OCI-LY7 (cell line): ENCODE data around the gene MTG2. TPM values are rescaled to one million over a fixed set of nuclear protein-coding genes. Genes with fewer than 3 reads are reported as not detected.

Experiments used
- BruUV-seq: library from RNA; stranded (reverse); fragments of 400-500 nt; replicated peaks from 2 replicates; lab custom pipeline; 2021; lab: Mats Ljungman, UMichigan
- CTCF ChIA-PET: fragments of 300-600 bp; sonication (Branson Sonifier 250); formaldehyde crosslinking; loops from one replicate; lab custom pipeline; 2022; ENCODE audit warnings: antibody characterized with exemption; ENCODE audit not compliant: unreplicated experiment; lab: Charles Lee
- POLR2A ChIA-PET: fragments of 300-600 bp; sonication (Branson Sonifier 250); formaldehyde crosslinking; loops from one replicate; lab custom pipeline; 2022; ENCODE audit warnings: antibody characterized with exemption; lab: Charles Lee
- DNase-seq: peaks from one replicate; pipeline ENCODE4 v3.0.0-alpha.2; 2015; ENCODE audit warnings: low spot score
- H2AFZ ChIP-seq: fragments of 200-600 bp; sonication (generic), shearing (Covaris generic); 2 replicates; pipeline ENCODE4 v1.6.1; 2014; ENCODE audit warnings: mild to moderate bottlenecking, antibody characterized with exemption, low read length, moderate library complexity
- H3K27ac ChIP-seq: fragments of 200-600 bp; sonication (generic); 2 replicates; pipeline ENCODE4 v1.5.1; 2014; ENCODE audit warnings: mixed run types, low read depth, mild to moderate bottlenecking, moderate library complexity, low read length, inconsistent platforms; ENCODE audit not compliant: poor library complexity, severe bottlenecking
- H3K36me3 ChIP-seq: fragments of 200-600 bp; sonication (generic); 2 replicates; pipeline ENCODE4 v1.6.1; 2014; ENCODE audit warnings: mild to moderate bottlenecking, antibody characterized with exemption, low read length, moderate library complexity, mixed read lengths; ENCODE audit not compliant: insufficient read depth
- H3K4me1 ChIP-seq: fragments of 200-600 bp; sonication (generic); 2 replicates; pipeline ENCODE4 v1.5.1; 2014; ENCODE audit warnings: mild to moderate bottlenecking, low read length; ENCODE audit not compliant: insufficient read depth, poor library complexity, severe bottlenecking
- H3K4me2 ChIP-seq: fragments of 200-600 bp; sonication (generic); 2 replicates; pipeline ENCODE4 v1.6.1; 2014; ENCODE audit warnings: mild to moderate bottlenecking, low read length
- H3K4me3 ChIP-seq: fragments of 200-600 bp; sonication (generic); 2 replicates; pipeline ENCODE4 v1.5.1; 2014; ENCODE audit warnings: mild to moderate bottlenecking, low read depth, low read length; ENCODE audit not compliant: poor library complexity, severe bottlenecking
- H3K79me2 ChIP-seq: fragments of 200-600 bp; sonication (generic); 2 replicates; pipeline ENCODE4 v1.6.1; 2016; ENCODE audit warnings: low read depth, mild to moderate bottlenecking, low read length, moderate library complexity, mixed read lengths; ENCODE audit not compliant: insufficient read depth
- H3K9me2 ChIP-seq: fragments of 200-600 bp; sonication (generic); 2 replicates; pipeline ENCODE4 v1.6.1; 2016; ENCODE audit warnings: mild to moderate bottlenecking, low read length, mixed read lengths; ENCODE audit not compliant: insufficient read depth
- H3K9me3 ChIP-seq: fragments of 200-600 bp; sonication (generic); 2 replicates; pipeline ENCODE4 v1.6.1; 2014; ENCODE audit warnings: mild to moderate bottlenecking, mixed run types, low read length, mixed read lengths
- H4K20me1 ChIP-seq: fragments of 200-600 bp; sonication (generic); 2 replicates; pipeline ENCODE4 v1.6.1; 2014; ENCODE audit warnings: mild to moderate bottlenecking, antibody characterized with exemption, low read length, moderate library complexity, mixed read lengths; ENCODE audit not compliant: insufficient read depth
- EZH2phosphoT487 ChIP-seq: fragments of 200-600 bp; sonication (generic); IDR thresholded peaks from 2 replicates; pipeline ENCODE4 v1.6.1; 2018; ENCODE audit warnings: low read depth, borderline replicate concordance, mild to moderate bottlenecking, mixed run types, antibody characterized with exemption, low read length, moderate library complexity, mixed read lengths
- intact Hi-C: fragments of 100-400 bp; cut with micrococcal nuclease; formaldehyde crosslinking; loops from one replicate; pipeline ENCODE4 v1.10.0; 2022; ENCODE audit not compliant: unreplicated experiment
- total RNA-seq, 2 experiments: library from RNA; depleted of rRNA in 1 of 2; stranded (reverse); fragments of >200 nt in 1 of 2; shearing (Covaris generic) in 1 of 2; gene quantifications; 2 replicates each; pipeline ENCODE4 v1.2.3, GENCODE V29; 2014 to 2022
- TF ChIP-seq, protein P1 (sequence below): fragments of 200-600 bp; sonication (generic); conservative IDR thresholded peaks from 2 replicates; pipeline ENCODE4 v1.5.1; 2014; ENCODE audit warnings: mild to moderate bottlenecking, antibody characterized with exemption, low read length, moderate library complexity, mixed read lengths

The MTG2 gene
- total RNA-seq, 2 experiments from 2014 or later: 24.1 to 37.5 TPM

DNA sequence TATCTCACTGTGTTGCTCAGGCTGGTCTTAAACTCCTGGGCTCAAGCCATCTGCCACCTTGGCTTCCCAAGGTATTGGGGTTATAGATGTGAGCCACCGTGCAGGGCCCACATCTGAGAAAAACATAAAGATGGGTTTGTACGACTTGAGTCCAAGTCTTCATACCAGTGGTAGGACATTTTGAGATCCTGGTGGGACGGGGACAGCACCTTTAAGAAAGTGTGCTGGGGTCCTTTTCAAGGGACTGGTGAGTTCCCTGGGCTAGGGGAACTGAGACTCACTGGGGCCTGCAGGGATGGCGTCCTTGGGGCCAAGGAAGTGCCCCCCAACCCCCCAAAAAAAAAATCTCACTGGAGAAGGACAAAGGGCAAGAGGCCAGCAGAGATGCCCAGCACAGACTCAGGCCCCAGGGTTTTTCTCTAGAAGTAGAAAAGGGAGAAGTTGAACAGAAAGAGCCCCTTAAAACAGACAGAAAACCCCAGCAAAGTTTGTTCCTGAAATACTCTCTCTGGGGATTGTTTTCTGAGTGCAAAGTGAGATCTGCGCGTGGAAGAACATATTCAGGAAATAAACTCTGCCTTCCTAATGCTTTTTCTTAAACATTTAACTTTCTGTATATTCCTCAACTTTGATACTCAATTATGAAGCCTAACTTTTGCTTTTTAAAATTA lies 66.2 kb downstream of the MTG2 start:
- H3K79me2 ChIP-seq: no peaks in the 10 kb centered on the region
- no peaks in the 10 kb centered on the region for H3K9me2 ChIP-seq
- no peak overlapping the region for H3K4me2 ChIP-seq
- no peak overlapping the region for H3K4me3 ChIP-seq
- ChIA-PET POLR2A (no interaction called here), CTCF (no interaction called here)
- no peak for DNase-seq
- BruUV-seq: no TSS peak
- H3K36me3 ChIP-seq: no peaks in the 10 kb centered on the region
- H4K20me1 ChIP-seq: no peaks in the 10 kb centered on the region
- H3K9me3 ChIP-seq: no peaks in the 10 kb centered on the region
- H2AFZ ChIP-seq: no peak overlapping the region
- TF ChIP-seq, protein P1, sequence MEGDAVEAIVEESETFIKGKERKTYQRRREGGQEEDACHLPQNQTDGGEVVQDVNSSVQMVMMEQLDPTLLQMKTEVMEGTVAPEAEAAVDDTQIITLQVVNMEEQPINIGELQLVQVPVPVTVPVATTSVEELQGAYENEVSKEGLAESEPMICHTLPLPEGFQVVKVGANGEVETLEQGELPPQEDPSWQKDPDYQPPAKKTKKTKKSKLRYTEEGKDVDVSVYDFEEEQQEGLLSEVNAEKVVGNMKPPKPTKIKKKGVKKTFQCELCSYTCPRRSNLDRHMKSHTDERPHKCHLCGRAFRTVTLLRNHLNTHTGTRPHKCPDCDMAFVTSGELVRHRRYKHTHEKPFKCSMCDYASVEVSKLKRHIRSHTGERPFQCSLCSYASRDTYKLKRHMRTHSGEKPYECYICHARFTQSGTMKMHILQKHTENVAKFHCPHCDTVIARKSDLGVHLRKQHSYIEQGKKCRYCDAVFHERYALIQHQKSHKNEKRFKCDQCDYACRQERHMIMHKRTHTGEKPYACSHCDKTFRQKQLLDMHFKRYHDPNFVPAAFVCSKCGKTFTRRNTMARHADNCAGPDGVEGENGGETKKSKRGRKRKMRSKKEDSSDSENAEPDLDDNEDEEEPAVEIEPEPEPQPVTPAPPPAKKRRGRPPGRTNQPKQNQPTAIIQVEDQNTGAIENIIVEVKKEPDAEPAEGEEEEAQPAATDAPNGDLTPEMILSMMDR: no peak
- no peak for TF ChIP-seq EZH2phosphoT487
- H3K4me1 ChIP-seq: no peaks in the 10 kb centered on the region
- H3K27ac ChIP-seq: no peak overlapping the region
- intact Hi-C loops: no loop called here

DNA sequence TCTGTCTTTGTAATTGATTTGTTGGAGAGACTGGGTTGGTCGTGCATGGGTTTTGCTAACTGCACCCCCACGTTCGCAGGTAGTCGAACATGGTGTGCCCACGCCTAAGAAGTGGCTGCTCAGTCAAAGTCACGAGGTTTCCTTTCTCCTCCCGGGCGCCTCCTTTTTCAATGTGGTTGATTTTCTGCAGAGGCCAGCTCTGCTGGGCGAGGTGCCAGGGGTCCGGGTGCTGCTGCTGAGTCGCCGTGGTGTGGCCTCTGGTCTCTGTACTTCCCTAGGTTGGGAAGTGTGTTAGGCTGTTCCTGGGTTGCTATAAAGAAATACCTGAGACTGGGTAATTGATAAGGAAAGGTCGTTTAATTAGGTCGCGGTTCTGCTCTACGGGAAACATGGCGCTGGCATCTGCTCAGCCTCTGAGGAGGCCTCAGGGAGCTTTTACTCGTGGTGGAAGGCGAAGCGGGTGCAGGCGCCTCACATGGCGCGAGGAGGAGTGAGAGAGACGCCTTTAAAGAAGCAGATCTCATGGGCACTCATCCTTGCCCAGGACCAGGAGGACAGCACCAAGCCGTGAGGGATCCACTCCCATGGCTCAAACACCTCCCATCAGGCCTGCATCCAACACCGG lies 69.6 kb downstream of the MTG2 start:
- Histone ChIP-seq H3K9me2 (no peaks in the 10 kb centered on the region), H3K36me3 (peaks cover 7% of the 10 kb centered on the region; the same call in 1 of the 2 replicates), H2AFZ (no peak overlapping the region), H3K4me3 (no peak overlapping the region), H3K4me1 (no peaks in the 10 kb centered on the region), H4K20me1 (no peaks in the 10 kb centered on the region; the same call in 1 of the 2 replicates), H3K9me3 (no peaks in the 10 kb centered on the region), H3K27ac (no peak overlapping the region), H3K4me2 (no peak overlapping the region), H3K79me2 (no peaks in the 10 kb centered on the region)
- BruUV-seq: no TSS peak
- POLR2A ChIA-PET: no interaction called here
- CTCF ChIA-PET: no interaction called here
- TF ChIP-seq, protein P1: no peak
- no peak for TF ChIP-seq EZH2phosphoT487
- intact Hi-C loops: no loop called here
- DNase-seq: no peak

Other genes starting within 250 kb of the MTG2 start
- 6.7 and 11.2 TPM in 2 replicates for gene TAF4, start 117.1 kb upstream of the MTG2 start, total RNA-seq (2014; rRNA removed; shearing (Covaris generic))
- 28.4 and 38.9 TPM in 2 replicates for gene TAF4, start 117.1 kb upstream of the MTG2 start, total RNA-seq (2022)
- gene LSM14B, start 60.6 kb upstream of the MTG2 start, total RNA-seq (2014; rRNA removed; shearing (Covaris generic)): 44.7 and 54.2 TPM in 2 replicates
- 53.7 and 54.4 TPM in 2 replicates for gene LSM14B, start 60.6 kb upstream of the MTG2 start, total RNA-seq (2022)
- 247 and 362 TPM in 2 replicates for gene PSMA7, start 39.6 kb upstream of the MTG2 start, total RNA-seq (2014; rRNA removed; shearing (Covaris generic))
- 223 and 266 TPM in 2 replicates for gene PSMA7, start 39.6 kb upstream of the MTG2 start, total RNA-seq (2022)
- gene SS18L1, start 39.3 kb upstream of the MTG2 start, total RNA-seq (2014; rRNA removed; shearing (Covaris generic)): 13.0 and 17.0 TPM in 2 replicates
- gene SS18L1, start 39.3 kb upstream of the MTG2 start, total RNA-seq (2022): 16.8 and 17.7 TPM in 2 replicates
- not detected in 2 replicates for gene HRH3, start 37.2 kb downstream of the MTG2 start, total RNA-seq (2014; rRNA removed; shearing (Covaris generic))
- gene HRH3, start 37.2 kb downstream of the MTG2 start, total RNA-seq (2022): not detected in 2 replicates
- 17.2 and 20.7 TPM in 2 replicates for gene OSBPL2, start 55.5 kb downstream of the MTG2 start, total RNA-seq (2014; rRNA removed; shearing (Covaris generic))
- gene OSBPL2, start 55.5 kb downstream of the MTG2 start, total RNA-seq (2022): 40.0 and 44.8 TPM in 2 replicates
- gene ADRM1, start 120.0 kb downstream of the MTG2 start, total RNA-seq (2014; rRNA removed; shearing (Covaris generic)): 123 and 128 TPM in 2 replicates
- 70.7 and 87.0 TPM in 2 replicates for gene ADRM1, start 120.0 kb downstream of the MTG2 start, total RNA-seq (2022)
- 53.3 and 59.3 TPM in 2 replicates for gene LAMA5, start 184.3 kb downstream of the MTG2 start, total RNA-seq (2014; rRNA removed; shearing (Covaris generic))
- 144 and 162 TPM in 2 replicates for gene LAMA5, start 184.3 kb downstream of the MTG2 start, total RNA-seq (2022)
- gene RPS21, start 204.1 kb downstream of the MTG2 start, total RNA-seq (2014; rRNA removed; shearing (Covaris generic)): 2,092 and 3,376 TPM in 2 replicates
- 2,373 and 2,571 TPM in 2 replicates for gene RPS21, start 204.1 kb downstream of the MTG2 start, total RNA-seq (2022)
- 11.1 and 14.8 TPM in 2 replicates for gene CABLES2, start 224.3 kb downstream of the MTG2 start, total RNA-seq (2014; rRNA removed; shearing (Covaris generic))
- 22.5 and 23.3 TPM in 2 replicates for gene CABLES2, start 224.3 kb downstream of the MTG2 start, total RNA-seq (2022)
- gene RBBP8NL, start 244.5 kb downstream of the MTG2 start, total RNA-seq (2014; rRNA removed; shearing (Covaris generic)): not detected in 2 replicates
- not detected in 2 replicates for gene RBBP8NL, start 244.5 kb downstream of the MTG2 start, total RNA-seq (2022)